IMR-90 (cell line): ENCODE data around the gene RNF213. TPM values are rescaled to one million over a fixed set of nuclear protein-coding genes. Genes with fewer than 3 reads are reported as not detected.

Source experiments
- ATAC-seq: fragments of 200-7000 bp; cut with Tn5 transposase; 2 replicates; pipeline ENCODE4 v1.9.1; 2020; ENCODE audit warnings: low read depth, mild to moderate bottlenecking, moderate library complexity
- BruUV-seq: library from RNA; stranded (reverse); fragments of 400-500 nt; replicated peaks from 2 replicates; lab custom pipeline; 2021; lab: Mats Ljungman, UMichigan
- CTCF ChIA-PET: fragments of 300-600 bp; formaldehyde crosslinking; extraction: SDS; loops from one replicate; lab custom pipeline; 2021; ENCODE audit warnings: antibody characterized with exemption; lab: Yijun Ruan, JAX
- POLR2A ChIA-PET: fragments of 300-600 bp; sonication (Branson Sonifier 250); formaldehyde crosslinking; loops from one replicate; lab custom pipeline; 2022; ENCODE audit warnings: antibody characterized with exemption; ENCODE audit not compliant: unreplicated experiment; lab: Charles Lee
- DNase-seq: peaks from one replicate; pipeline ENCODE4 v3.0.0; 2013
- H2AFZ ChIP-seq: replicated peaks from 2 replicates; pipeline ENCODE3; 2013; ENCODE audit warnings: low read length, mild to moderate bottlenecking; ENCODE audit not compliant: poor library complexity
- H2AK5ac ChIP-seq: 2 replicates; pipeline ENCODE4 v1.6.1; 2013; ENCODE audit warnings: low read depth, low read length, inconsistent platforms
- H2AK9ac ChIP-seq: replicated peaks from 2 replicates; pipeline ENCODE3; 2013; ENCODE audit warnings: mild to moderate bottlenecking, low read depth, low read length, moderate library complexity; ENCODE audit not compliant: poor library complexity
- H2BK120ac ChIP-seq: 2 replicates; pipeline ENCODE4 v1.6.1; 2013; ENCODE audit warnings: low read depth, low read length, inconsistent platforms
- H2BK15ac ChIP-seq: 3 replicates; pipeline ENCODE4 v1.6.1; 2013; ENCODE audit warnings: low read depth, low read length, inconsistent platforms
- H2BK20ac ChIP-seq: 2 replicates; pipeline ENCODE4 v1.6.1; 2013; ENCODE audit warnings: low read depth, mild to moderate bottlenecking, inconsistent platforms, low read length, moderate library complexity
- H2BK5ac ChIP-seq: 2 replicates; pipeline ENCODE4 v1.6.1; 2013; ENCODE audit warnings: mild to moderate bottlenecking, low read depth, low read length, inconsistent platforms; ENCODE audit not compliant: poor library complexity, severe bottlenecking
- H3K14ac ChIP-seq: replicated peaks from 2 replicates; pipeline ENCODE4 v1.6.1; 2013; ENCODE audit warnings: low read depth, low read length, inconsistent platforms
- H3K18ac ChIP-seq: 2 replicates; pipeline ENCODE4 v1.6.1; 2013; ENCODE audit warnings: low read depth, low read length, control low read depth
- H3K23ac ChIP-seq: 2 replicates; pipeline ENCODE4 v1.6.1; 2013; ENCODE audit warnings: low read depth, low read length, inconsistent platforms
- H3K27ac ChIP-seq: 2 replicates; pipeline ENCODE4 v1.5.1; 2013; ENCODE audit warnings: mild to moderate bottlenecking, control low read depth, low read length; ENCODE audit not compliant: insufficient read depth
- H3K27me3 ChIP-seq: 2 replicates; pipeline ENCODE4 v1.6.1; 2013; ENCODE audit warnings: low read length; ENCODE audit not compliant: control insufficient read depth, insufficient read depth
- H3K36me3 ChIP-seq: 2 replicates; pipeline ENCODE4 v1.6.1; 2013; ENCODE audit warnings: low read length, mixed read lengths; ENCODE audit not compliant: control insufficient read depth, insufficient read depth
- H3K4ac ChIP-seq: 2 replicates; pipeline ENCODE4 v1.6.1; 2013; ENCODE audit warnings: low read depth, low read length, inconsistent platforms
- H3K4me1 ChIP-seq: 2 replicates; pipeline ENCODE4 v1.6.1; 2013; ENCODE audit warnings: low read length, mixed read lengths; ENCODE audit not compliant: control insufficient read depth, insufficient read depth
- H3K4me2 ChIP-seq: 2 replicates; pipeline ENCODE4 v1.6.1; 2013; ENCODE audit warnings: low read depth, mild to moderate bottlenecking, control low read depth, low read length, moderate library complexity
- H3K4me3 ChIP-seq: 2 replicates; pipeline ENCODE4 v1.5.1; 2013; ENCODE audit warnings: low read depth, mild to moderate bottlenecking, control low read depth, low read length, moderate library complexity; ENCODE audit not compliant: insufficient read depth
- H3K56ac ChIP-seq: 2 replicates; pipeline ENCODE4 v1.6.1; 2013; ENCODE audit warnings: low read length, inconsistent platforms; ENCODE audit not compliant: insufficient read depth; ENCODE audit errors: extremely low read depth
- H3K79me1 ChIP-seq, 2 experiments: 2 replicates each; pipeline ENCODE4 v1.6.1; 2013; ENCODE audit warnings: low read length in 2 of 2, inconsistent platforms in 1 of 2, low read depth in 1 of 2
- H3K9ac ChIP-seq: 2 replicates; pipeline ENCODE4 v1.6.1; 2013; ENCODE audit warnings: low read depth, low read length, control low read depth
- H3K9me1 ChIP-seq: 2 replicates; pipeline ENCODE4 v1.6.1; 2013; ENCODE audit warnings: low read length, inconsistent platforms; ENCODE audit not compliant: insufficient read depth
- H3K9me3 ChIP-seq: 2 replicates; pipeline ENCODE4 v1.6.1; 2013; ENCODE audit warnings: low read length; ENCODE audit not compliant: control insufficient read depth, insufficient read depth
- H4K20me1 ChIP-seq: 2 replicates; pipeline ENCODE4 v1.6.1; 2013; ENCODE audit warnings: low read length, inconsistent platforms; ENCODE audit not compliant: insufficient read depth
- H4K5ac ChIP-seq: 2 replicates; pipeline ENCODE4 v1.6.1; 2013; ENCODE audit warnings: mild to moderate bottlenecking, low read depth, low read length, control low read depth
- H4K8ac ChIP-seq, 2 experiments: 2 replicates each; pipeline ENCODE4 v1.6.1; 2013; ENCODE audit warnings: low read depth in 2 of 2, low read length in 2 of 2, control low read depth in 1 of 2, inconsistent platforms in 1 of 2
- H4K91ac ChIP-seq: 2 replicates; pipeline ENCODE4 v1.6.1; 2013; ENCODE audit warnings: low read depth, low read length, inconsistent platforms; ENCODE audit not compliant: insufficient read depth
- ELK1 ChIP-seq: fragments of 150-350 bp; IDR thresholded peaks from 2 replicates; pipeline ENCODE4 v1.6.1; 2016; ENCODE audit warnings: low read depth, mild to moderate bottlenecking, low read length, moderate library complexity, borderline replicate concordance
- POLR2A ChIP-seq: IDR thresholded peaks from 2 replicates; pipeline ENCODE4 v1.6.1; 2012; ENCODE audit warnings: mild to moderate bottlenecking, low read depth, low read length
- RCOR1 ChIP-seq: IDR thresholded peaks from 2 replicates; pipeline ENCODE4 v1.6.1; 2012; ENCODE audit warnings: mild to moderate bottlenecking, low read length, improper control_type of control experiment; ENCODE audit not compliant: insufficient replicate concordance
- RFX5 ChIP-seq: IDR thresholded peaks from 2 replicates; pipeline ENCODE4 v1.8.0; 2012; ENCODE audit warnings: low read depth, mild to moderate bottlenecking, low read length, moderate library complexity
- SMC3 ChIP-seq: fragments of 150-350 bp; IDR thresholded peaks from 2 replicates; pipeline ENCODE4 v1.6.1; 2016; ENCODE audit warnings: low read depth, mild to moderate bottlenecking, antibody characterized with exemption, low read length, moderate library complexity
- USF2 ChIP-seq: fragments of 150-350 bp; IDR thresholded peaks from 2 replicates; pipeline ENCODE4 v1.6.1; 2017; ENCODE audit warnings: mild to moderate bottlenecking, antibody characterized with exemption, low read length, low read depth
- WGBS, 2 experiments: methylation state at CpG; one replicate each; pipeline versions ENCODE4 v1.1.5 to v1.1.7; 2013; ENCODE audit warnings: missing lambda C conversion rate in 2 of 2; ENCODE audit not compliant: insufficient read length in 1 of 2; ENCODE audit errors: extremely low coverage in 2 of 2; 5-methylcytosine and 5-hydroxymethylcytosine counted together
- dilution Hi-C: fragments of 300-500 bp; cut with HindIII; formaldehyde crosslinking; loops from one replicate; pipeline ENCODE4 v1.14.3; 2018; ENCODE audit warnings: low sequenced_read_pairs; ENCODE audit not compliant: unreplicated experiment
- in situ Hi-C: fragments of 300-500 bp; cut with MboI; formaldehyde crosslinking; loops from 3 replicates; pipeline ENCODE4 v1.14.3; 2019; ENCODE audit warnings: low sequenced_read_pairs, inconsistent platforms, mixed read lengths
- intact Hi-C: fragments of 100-400 bp; cut with micrococcal nuclease; formaldehyde crosslinking; loops from 2 replicates; pipeline ENCODE4 v1.10.0; 2022
- polyA plus RNA-seq, 3 experiments: library from polyadenylated mRNA; depleted of rRNA; stranded (reverse); fragments of >200 nt; gene quantifications; 2 replicates each; pipeline ENCODE4 v1.2.3, GENCODE V29; 2012; ENCODE audit warnings: low replicate concordance in 1 of 3
- total RNA-seq: library from RNA; depleted of rRNA; stranded (reverse); fragments of >200 nt; gene quantifications from 2 replicates; pipeline ENCODE4 v1.2.3, GENCODE V29; 2012

Gene RNF213
- total and polyA plus RNA-seq, 2 of the 4 experiments (the other 2 are of a cell fraction), result 23.4 to 36.0 TPM

- no peak for TF ChIP-seq RFX5
- no peak for TF ChIP-seq POLR2A
- TF ChIP-seq ELK1, result no peak
- no peak for TF ChIP-seq SMC3
- no peak for TF ChIP-seq USF2
- no peak for TF ChIP-seq RCOR1
- Histone ChIP-seq H2AK9ac (peak overlapping the region; percentile 98), H4K91ac (peak overlapping the region; percentile 83), H3K4me2 (peak overlapping the region; percentile 82), H3K79me1 (peaks cover 40 to 59% of the 10 kb centered on the region in 2 experiments), H3K27ac (peak overlapping the region; percentile 76), H3K4ac (peak overlapping the region; percentile 96), H2BK120ac (peak overlapping the region; percentile 38; the same call in 1 of the 2 replicates), H4K5ac (peak overlapping the region; percentile 53; the same call in 1 of the 2 replicates), H3K23ac (peak overlapping the region; percentile 99), H2BK5ac (peak overlapping the region; percentile 61), H2AK5ac (peak overlapping the region; percentile 94), H3K9ac (peak overlapping the region; percentile 83), H3K14ac (peak overlapping the region; percentile 99), H3K27me3 (no peaks in the 10 kb centered on the region; the same call in 1 of the 2 replicates), H3K18ac (no peak overlapping the region; the same call in 1 of the 2 replicates), H2BK20ac (no peak overlapping the region), H3K4me3 (peak overlapping the region; percentile 77), H4K8ac (peak overlapping the region; percentile 18 to 94; a peak in 3 of 4 replicates), H3K9me1 (peaks cover 23% of the 10 kb centered on the region), H3K56ac (peak overlapping the region; percentile 85), H3K9me3 (no peaks in the 10 kb centered on the region), H4K20me1 (peaks cover 24% of the 10 kb centered on the region), H2BK15ac (no peak overlapping the region), H3K4me1 (peaks cover 7% of the 10 kb centered on the region), H3K36me3 (peaks cover 19% of the 10 kb centered on the region), H2AFZ (peak overlapping the region; percentile 99)
- 7% methylated on average over 28 of the region's 39 CpGs; no CpG with 5 or more reads in 1 of the 2 experiments for WGBS, 2 experiments
- ChIA-PET POLR2A (no interaction called here), CTCF (no interaction called here)
- intact Hi-C loops, result no loop called here
- BruUV-seq, result no TSS peak
- DNase-seq (no peak), ATAC-seq (peak; percentile 38)
- in situ Hi-C loops, result no loop called here
- dilution Hi-C loops, result no loop called here
Observed at GRCh38 chr17:80415626-80416137, 155.0 kb downstream of the RNF213 start.
